H1 (cell line): ENCODE data around the gene PLAU. TPM values are rescaled to one million over a fixed set of nuclear protein-coding genes. Genes with fewer than 3 reads are reported as not detected.
A peak's percentile ranks its signal among the peaks of the same experiment; 100 is the strongest.

Experiments used
- CBX8 ChIP-seq: fragments of 300-800, 300-1000 bp; sonication (generic); IDR thresholded peaks from 2 replicates; pipeline ENCODE4 v1.7.1; 2016; ENCODE audit warnings: low read depth, low read length, borderline replicate concordance
- EP300 ChIP-seq, 2 experiments: IDR thresholded peaks; 1 replicate in 1 of 2; 2 replicates in 1 of 2; pipeline ENCODE4 v1.6.1; 2011 to 2012; ENCODE audit warnings: low read depth in 2 of 2, low read length in 2 of 2, mild to moderate bottlenecking in 2 of 2, borderline replicate concordance in 1 of 2, inconsistent platforms in 1 of 2, moderate library complexity in 1 of 2
- MAFK ChIP-seq: IDR thresholded peaks from 2 replicates; pipeline ENCODE4 v1.6.1; 2012; ENCODE audit warnings: low read depth, mild to moderate bottlenecking, improper control_type of control experiment, low read length
- RNF2 ChIP-seq: fragments of 200-900, 300-1000 bp; sonication (generic); IDR thresholded peaks from 2 replicates; pipeline ENCODE4 v1.7.1; 2016; ENCODE audit warnings: borderline replicate concordance, low read depth, mild to moderate bottlenecking, antibody characterized with exemption, low read length; ENCODE audit not compliant: poor library complexity, severe bottlenecking; ENCODE audit errors: missing control alignments
- SIN3A ChIP-seq, 2 experiments: IDR thresholded peaks in 1 of 2; conservative IDR thresholded peaks in 1 of 2; 2 replicates each; pipeline ENCODE4 v1.6.1; 2011 to 2012; ENCODE audit warnings: low read length in 2 of 2, improper control_type of control experiment in 1 of 2, low read depth in 1 of 2, mild to moderate bottlenecking in 1 of 2
- SP2 ChIP-seq: IDR thresholded peaks from 2 replicates; pipeline ENCODE4 v1.6.1; 2012; ENCODE audit warnings: mild to moderate bottlenecking, low read length, inconsistent platforms
- SRF ChIP-seq: IDR thresholded peaks from 2 replicates; pipeline ENCODE4 v1.6.1; 2011; ENCODE audit warnings: mild to moderate bottlenecking, low read depth, low read length, moderate library complexity
- YY1 ChIP-seq: IDR thresholded peaks from 2 replicates; pipeline ENCODE4 v1.6.1; 2011; ENCODE audit warnings: low read depth, mild to moderate bottlenecking, low read length
- polyA plus RNA-seq, 7 experiments: library from polyadenylated mRNA; depleted of rRNA in 3 of 7; stranded (reverse) in 5 of 7; unstranded in 2 of 7; fragments of >200 nt in 5 of 7; fragments of 200-250 nt in 2 of 7; gene quantifications; 1 replicate in 5 of 7; 2 replicates in 1 of 7; 4 replicates in 1 of 7; pipeline versions ENCODE4 v1.2.1 to v1.2.3, GENCODE V29; 2011 to 2013; ENCODE audit warnings: missing spikeins in 2 of 7, mixed read lengths in 2 of 7
- total RNA-seq: library from RNA; stranded (reverse); fragmentation: NEBNext Ultra II Directional; extraction: Animal tissue kit (Norgen Biotek cat#: 25700); gene quantifications from 2 replicates; pipeline ENCODE4 v1.2.1, GENCODE V29; 2021
- TF ChIP-seq, protein P1 (sequence below): fragments of 300-600 bp; sonication (generic); IDR thresholded peaks from 2 replicates; pipeline ENCODE4 v1.7.1; 2012; ENCODE audit warnings: low read length, moderate library complexity, mild to moderate bottlenecking, inconsistent platforms; ENCODE audit not compliant: insufficient replicate concordance

PLAU gene
- total and polyA plus RNA-seq, 2 of the 8 experiments (the other 6 are each of a cell fraction or from before 2014, with no cell fraction given), result 16.2 to 26.1 TPM

- TF ChIP-seq, protein P1, sequence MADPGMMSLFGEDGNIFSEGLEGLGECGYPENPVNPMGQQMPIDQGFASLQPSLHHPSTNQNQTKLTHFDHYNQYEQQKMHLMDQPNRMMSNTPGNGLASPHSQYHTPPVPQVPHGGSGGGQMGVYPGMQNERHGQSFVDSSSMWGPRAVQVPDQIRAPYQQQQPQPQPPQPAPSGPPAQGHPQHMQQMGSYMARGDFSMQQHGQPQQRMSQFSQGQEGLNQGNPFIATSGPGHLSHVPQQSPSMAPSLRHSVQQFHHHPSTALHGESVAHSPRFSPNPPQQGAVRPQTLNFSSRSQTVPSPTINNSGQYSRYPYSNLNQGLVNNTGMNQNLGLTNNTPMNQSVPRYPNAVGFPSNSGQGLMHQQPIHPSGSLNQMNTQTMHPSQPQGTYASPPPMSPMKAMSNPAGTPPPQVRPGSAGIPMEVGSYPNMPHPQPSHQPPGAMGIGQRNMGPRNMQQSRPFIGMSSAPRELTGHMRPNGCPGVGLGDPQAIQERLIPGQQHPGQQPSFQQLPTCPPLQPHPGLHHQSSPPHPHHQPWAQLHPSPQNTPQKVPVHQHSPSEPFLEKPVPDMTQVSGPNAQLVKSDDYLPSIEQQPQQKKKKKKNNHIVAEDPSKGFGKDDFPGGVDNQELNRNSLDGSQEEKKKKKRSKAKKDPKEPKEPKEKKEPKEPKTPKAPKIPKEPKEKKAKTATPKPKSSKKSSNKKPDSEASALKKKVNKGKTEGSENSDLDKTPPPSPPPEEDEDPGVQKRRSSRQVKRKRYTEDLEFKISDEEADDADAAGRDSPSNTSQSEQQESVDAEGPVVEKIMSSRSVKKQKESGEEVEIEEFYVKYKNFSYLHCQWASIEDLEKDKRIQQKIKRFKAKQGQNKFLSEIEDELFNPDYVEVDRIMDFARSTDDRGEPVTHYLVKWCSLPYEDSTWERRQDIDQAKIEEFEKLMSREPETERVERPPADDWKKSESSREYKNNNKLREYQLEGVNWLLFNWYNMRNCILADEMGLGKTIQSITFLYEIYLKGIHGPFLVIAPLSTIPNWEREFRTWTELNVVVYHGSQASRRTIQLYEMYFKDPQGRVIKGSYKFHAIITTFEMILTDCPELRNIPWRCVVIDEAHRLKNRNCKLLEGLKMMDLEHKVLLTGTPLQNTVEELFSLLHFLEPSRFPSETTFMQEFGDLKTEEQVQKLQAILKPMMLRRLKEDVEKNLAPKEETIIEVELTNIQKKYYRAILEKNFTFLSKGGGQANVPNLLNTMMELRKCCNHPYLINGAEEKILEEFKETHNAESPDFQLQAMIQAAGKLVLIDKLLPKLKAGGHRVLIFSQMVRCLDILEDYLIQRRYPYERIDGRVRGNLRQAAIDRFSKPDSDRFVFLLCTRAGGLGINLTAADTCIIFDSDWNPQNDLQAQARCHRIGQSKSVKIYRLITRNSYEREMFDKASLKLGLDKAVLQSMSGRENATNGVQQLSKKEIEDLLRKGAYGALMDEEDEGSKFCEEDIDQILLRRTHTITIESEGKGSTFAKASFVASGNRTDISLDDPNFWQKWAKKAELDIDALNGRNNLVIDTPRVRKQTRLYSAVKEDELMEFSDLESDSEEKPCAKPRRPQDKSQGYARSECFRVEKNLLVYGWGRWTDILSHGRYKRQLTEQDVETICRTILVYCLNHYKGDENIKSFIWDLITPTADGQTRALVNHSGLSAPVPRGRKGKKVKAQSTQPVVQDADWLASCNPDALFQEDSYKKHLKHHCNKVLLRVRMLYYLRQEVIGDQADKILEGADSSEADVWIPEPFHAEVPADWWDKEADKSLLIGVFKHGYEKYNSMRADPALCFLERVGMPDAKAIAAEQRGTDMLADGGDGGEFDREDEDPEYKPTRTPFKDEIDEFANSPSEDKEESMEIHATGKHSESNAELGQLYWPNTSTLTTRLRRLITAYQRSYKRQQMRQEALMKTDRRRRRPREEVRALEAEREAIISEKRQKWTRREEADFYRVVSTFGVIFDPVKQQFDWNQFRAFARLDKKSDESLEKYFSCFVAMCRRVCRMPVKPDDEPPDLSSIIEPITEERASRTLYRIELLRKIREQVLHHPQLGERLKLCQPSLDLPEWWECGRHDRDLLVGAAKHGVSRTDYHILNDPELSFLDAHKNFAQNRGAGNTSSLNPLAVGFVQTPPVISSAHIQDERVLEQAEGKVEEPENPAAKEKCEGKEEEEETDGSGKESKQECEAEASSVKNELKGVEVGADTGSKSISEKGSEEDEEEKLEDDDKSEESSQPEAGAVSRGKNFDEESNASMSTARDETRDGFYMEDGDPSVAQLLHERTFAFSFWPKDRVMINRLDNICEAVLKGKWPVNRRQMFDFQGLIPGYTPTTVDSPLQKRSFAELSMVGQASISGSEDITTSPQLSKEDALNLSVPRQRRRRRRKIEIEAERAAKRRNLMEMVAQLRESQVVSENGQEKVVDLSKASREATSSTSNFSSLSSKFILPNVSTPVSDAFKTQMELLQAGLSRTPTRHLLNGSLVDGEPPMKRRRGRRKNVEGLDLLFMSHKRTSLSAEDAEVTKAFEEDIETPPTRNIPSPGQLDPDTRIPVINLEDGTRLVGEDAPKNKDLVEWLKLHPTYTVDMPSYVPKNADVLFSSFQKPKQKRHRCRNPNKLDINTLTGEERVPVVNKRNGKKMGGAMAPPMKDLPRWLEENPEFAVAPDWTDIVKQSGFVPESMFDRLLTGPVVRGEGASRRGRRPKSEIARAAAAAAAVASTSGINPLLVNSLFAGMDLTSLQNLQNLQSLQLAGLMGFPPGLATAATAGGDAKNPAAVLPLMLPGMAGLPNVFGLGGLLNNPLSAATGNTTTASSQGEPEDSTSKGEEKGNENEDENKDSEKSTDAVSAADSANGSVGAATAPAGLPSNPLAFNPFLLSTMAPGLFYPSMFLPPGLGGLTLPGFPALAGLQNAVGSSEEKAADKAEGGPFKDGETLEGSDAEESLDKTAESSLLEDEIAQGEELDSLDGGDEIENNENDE, result peak; percentile 62
- TF ChIP-seq RNF2, result no peak
- no peak for TF ChIP-seq MAFK
- TF ChIP-seq SP2, result no peak
- no peak for TF ChIP-seq SRF
- no peak for TF ChIP-seq CBX8
- TF ChIP-seq EP300 (IDR thresholded peaks at IDR 0.05; ENCODE audit: borderline replicate concordance in 1 of 2, low read depth in 2 of 2, low read length in 2 of 2), result peak in 1 of 2 experiments; percentile 22; a peak in 1 of 3 replicates
- TF ChIP-seq SIN3A (conservative IDR thresholded peaks at IDR 0.05 in 1 of 2, IDR thresholded peaks at IDR 0.05 in 1 of 2; ENCODE audit: low read depth in 1 of 2, low read length in 2 of 2), result 0 out of 4 replicates have a peak, but pooled peaks of 1 of the 2 experiments have one; percentile 45
- 0 out of 2 replicates have a peak, but pooled peaks have one; percentile 17 for TF ChIP-seq YY1
Observed at GRCh38 chr10:73923935-73924598, 13.1 kb downstream of the PLAU start (continued).
